Mucosa of descending colon (tissue), 3 donors: Measurements from ENCODE around the gene PTPRJ. TPM values are rescaled to one million over a fixed set of nuclear protein-coding genes. Genes with fewer than 3 reads are reported as not detected.

Experiments
- ATAC-seq: fragments of 200-7000 bp; cut with Tn5 transposase; one replicate; pipeline ENCODE4 v1.9.1; 2020; ENCODE audit warnings: mild to moderate bottlenecking, moderate library complexity
- DNase-seq, 3 donors: peaks; one replicate each; pipeline ENCODE4 v3.0.0-alpha.2; 2020
- H3K36me3 ChIP-seq: fragments of 200-600 bp; one replicate; pipeline ENCODE4 v1.8.0; 2021; ENCODE audit warnings: low read depth, mild to moderate bottlenecking
- H3K4me1 ChIP-seq: fragments of 200-600 bp; one replicate; pipeline ENCODE4 v1.8.0; 2021; ENCODE audit warnings: low read depth, mild to moderate bottlenecking
- H3K4me3 ChIP-seq: fragments of 200-600 bp; one replicate; pipeline ENCODE4 v1.8.0; 2021; ENCODE audit warnings: mild to moderate bottlenecking
- H3K9me3 ChIP-seq: fragments of 200-600 bp; one replicate; pipeline ENCODE4 v1.8.0; 2021; ENCODE audit warnings: mild to moderate bottlenecking
- CTCF ChIP-seq: fragments of 200-600 bp; IDR thresholded peaks from one replicate; pipeline ENCODE4 v1.8.0; 2022; ENCODE audit warnings: antibody characterized with exemption, mild to moderate bottlenecking
- intact Hi-C, 2 donors: fragments of 100-400 bp; cut with DNase I in 1 of 2; cut with micrococcal nuclease in 1 of 2; formaldehyde crosslinking; loops; one replicate each; pipeline versions ENCODE4 v1.11.0 to v1.11.1; 2022; cut with DNase I, micrococcal nuclease
- total RNA-seq, 3 donors: library from RNA; stranded (reverse); fragmentation: NEBNext Ultra II Directional in 2 of 3; extraction: Animal tissue kit (Norgen Biotek cat#: 25700) in 2 of 3; gene quantifications; one replicate each; pipeline versions ENCODE4 v1.2.1 to v1.2.4, GENCODE V29; 2021 to 2023
- donor health status: DM: no; HTN: no; CAD: no; lungs with moderate emphysema.
- donor health status: DM: no; HTN: no; CAD: no.
- donor health status: DM: no; HTN: yes; CAD: no.

PTPRJ gene
- total RNA-seq, 3 donors from 2014 or later = 27.8 to 54.6 (median 44.0) TPM

GRCh38 chr11:48167380-48167779 lies 187.0 kb downstream of the PTPRJ start:
- no peak for ATAC-seq
- no peak overlapping the region for H3K4me3 ChIP-seq
- H3K36me3 ChIP-seq = no peaks in the 10 kb centered on the region

DNA sequence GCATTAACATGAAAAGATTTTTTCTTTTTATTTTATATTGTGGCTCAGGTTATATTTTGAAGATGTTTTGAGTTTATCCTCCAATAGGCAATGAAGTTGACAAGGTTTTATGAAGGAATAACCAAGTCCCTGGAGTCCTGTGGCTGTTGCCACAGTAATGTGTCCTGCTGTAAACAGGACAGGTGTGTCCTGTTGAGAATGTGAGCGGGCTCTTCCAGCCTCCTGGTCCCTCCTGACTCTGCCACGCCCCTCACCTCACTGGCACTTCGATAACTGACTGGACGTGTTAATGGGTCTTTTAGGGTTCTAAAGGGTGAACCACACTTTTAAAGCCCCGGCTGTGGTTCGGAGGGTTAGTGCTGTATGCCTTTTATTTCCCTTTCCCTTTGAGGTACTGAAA lies 188.5 kb downstream of the PTPRJ start:
- Histone ChIP-seq H3K4me1 (no peaks in the 10 kb centered on the region), H3K36me3 (no peaks in the 10 kb centered on the region), H3K4me3 (no peak overlapping the region), H3K9me3 (no peaks in the 10 kb centered on the region)
- no peak for TF ChIP-seq CTCF
- ATAC-seq (peak; percentile 52), DNase-seq (no peak)
- intact Hi-C loops = no loop called here

More at GRCh38 chr11:48167380-48167779, 187.0 kb downstream of the PTPRJ start:
- intact Hi-C loops = no loop called here
- no peaks in the 10 kb centered on the region for H3K4me1 ChIP-seq
- DNase-seq = no peak
- no peak for TF ChIP-seq CTCF
- H3K9me3 ChIP-seq = no peaks in the 10 kb centered on the region

- Histone ChIP-seq H3K36me3 (no peaks in the 10 kb centered on the region), H3K4me1 (no peaks in the 10 kb centered on the region), H3K4me3 (no peak overlapping the region), H3K9me3 (no peaks in the 10 kb centered on the region)
- DNase-seq (no peak), ATAC-seq (no peak)
- TF ChIP-seq CTCF = no peak
- intact Hi-C loops = no loop called here
Measured at GRCh38 chr11:48169259-48169658, 188.9 kb downstream of the PTPRJ start.

DNA sequence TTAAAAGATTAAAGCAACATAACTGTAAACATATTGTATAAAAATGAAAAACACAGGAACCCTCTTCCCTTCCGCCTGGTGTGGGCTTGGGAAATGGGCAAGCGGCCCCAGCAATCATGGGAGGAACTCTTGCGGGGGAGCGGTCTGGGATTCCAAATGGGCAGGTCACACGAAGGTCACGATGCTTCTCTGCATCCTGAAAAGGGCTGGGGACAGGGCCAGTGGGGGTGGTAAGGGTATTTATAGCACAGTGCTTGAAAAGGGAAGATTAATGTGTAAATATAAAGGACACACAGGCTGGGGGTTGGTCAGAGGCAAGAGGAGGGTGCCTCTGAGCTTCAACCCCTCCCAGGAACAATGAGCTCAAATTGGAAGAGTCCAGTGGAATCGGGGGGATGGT lies 189.4 kb downstream of the PTPRJ start:
- Histone ChIP-seq H3K4me3 (no peak overlapping the region), H3K4me1 (no peaks in the 10 kb centered on the region), H3K36me3 (no peaks in the 10 kb centered on the region), H3K9me3 (no peaks in the 10 kb centered on the region)
- ATAC-seq = no peak
- intact Hi-C loops = no loop called here
- no peak for TF ChIP-seq CTCF
- no peak for DNase-seq

DNA sequence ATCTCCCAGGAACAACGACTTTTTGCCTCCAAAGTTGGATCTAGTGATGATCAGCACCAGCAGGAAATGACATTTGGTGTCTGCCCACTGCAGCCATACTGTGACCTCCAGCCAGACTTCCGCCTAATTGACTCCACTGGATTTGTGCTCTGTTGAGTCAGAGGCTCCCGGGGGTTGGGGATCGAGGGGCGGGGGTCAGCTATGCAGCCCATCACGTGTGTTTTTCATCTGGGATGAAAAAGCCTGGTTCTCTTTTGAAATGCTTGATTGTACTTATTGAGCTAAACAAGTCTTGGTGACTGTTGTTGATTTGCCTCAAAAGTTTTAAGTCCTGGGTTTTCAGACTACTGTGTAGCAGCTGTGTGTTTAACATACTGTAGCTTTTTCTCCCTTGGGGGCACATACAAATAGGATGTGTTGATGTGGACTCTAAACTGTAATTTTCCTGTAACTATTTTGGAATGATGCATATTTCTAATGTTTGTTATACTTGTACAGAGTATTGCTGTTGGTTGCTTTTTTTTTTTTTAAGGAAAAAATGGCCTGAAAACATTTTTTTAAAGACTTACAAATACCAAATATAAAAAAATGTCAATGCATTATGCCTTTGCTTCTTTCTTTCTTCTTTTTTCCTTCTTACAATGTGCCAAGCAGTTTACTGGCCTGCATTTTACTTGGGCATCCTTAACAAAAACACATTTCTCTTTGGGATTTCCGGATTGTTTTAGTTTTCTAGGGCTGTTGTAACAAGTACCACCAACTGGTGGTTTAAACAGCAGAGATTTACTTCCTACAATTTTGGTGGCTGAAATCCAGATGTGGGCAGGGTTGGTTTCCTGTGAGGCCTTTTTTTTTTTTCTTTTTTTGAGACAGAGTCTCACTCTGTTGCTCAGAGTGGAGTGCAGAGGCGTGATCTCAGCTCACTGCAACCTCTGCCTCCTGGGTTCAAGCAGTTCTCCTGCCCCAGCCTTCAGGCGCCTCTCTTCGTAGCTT lies 190.2 kb downstream of the PTPRJ start:
- Histone ChIP-seq H3K4me3 (no peak overlapping the region), H3K4me1 (no peaks in the 10 kb centered on the region), H3K9me3 (no peaks in the 10 kb centered on the region), H3K36me3 (no peaks in the 10 kb centered on the region)
- DNase-seq = no peak
- intact Hi-C loops = no loop called here
- ATAC-seq = no peak
- no peak for TF ChIP-seq CTCF
